Left colon (tissue), 2 donors: ENCODE data around the gene DTHD1. TPM values are rescaled to one million over a fixed set of nuclear protein-coding genes. Genes with fewer than 3 reads are reported as not detected.

Experiments
- ATAC-seq: fragments of 200-7000 bp; cut with Tn5 transposase; one replicate; pipeline ENCODE4 v1.9.1; 2020; ENCODE audit warnings: mild to moderate bottlenecking, moderate library complexity
- DNase-seq, 2 donors: peaks; one replicate each; pipeline ENCODE4 v3.0.0-alpha.2; 2020
- intact Hi-C, 2 donors: fragments of 100-400 bp; cut with DNase I in 1 of 2; cut with micrococcal nuclease in 1 of 2; formaldehyde crosslinking; loops; one replicate each; pipeline versions ENCODE4 v1.11.2 to v1.14.0; 2022; cut with DNase I, micrococcal nuclease
- total RNA-seq, 2 donors: library from RNA; stranded (reverse); fragmentation: NEBNext Ultra II Directional; extraction: Animal tissue kit (Norgen Biotek cat#: 25700); gene quantifications; one replicate each; pipeline ENCODE4 v1.2.1, GENCODE V29; 2021
- donor health status: DM: no; HTN: no; CAD: no.
- donor health status: DM: yes; HTN: yes; CAD: no.

Gene DTHD1
- total RNA-seq, 2 donors from 2014 or later: 0.11 to 0.18 TPM

GRCh38 chr4:36308150-36308549, 26.7 kb downstream of the DTHD1 start:
- DNase-seq: no peak
- no peak for ATAC-seq
- intact Hi-C loops: no loop called here

GRCh38 chr4:36310216-36310615, 28.8 kb downstream of the DTHD1 start:
- intact Hi-C loops: no loop called here
- no peak for ATAC-seq
- no peak for DNase-seq

- intact Hi-C loops: no loop called here
- ATAC-seq (no peak), DNase-seq (peak in 1 of 2 donors; percentile 36)
Observed at GRCh38 chr4:36310793-36311192, 29.4 kb downstream of the DTHD1 start.

- DNase-seq (no peak), ATAC-seq (no peak)
- intact Hi-C loops: no loop called here
Observed at GRCh38 chr4:36312511-36312910, 31.1 kb downstream of the DTHD1 start.

- ATAC-seq (no peak), DNase-seq (no peak)
- intact Hi-C loops: no loop called here
Observed at GRCh38 chr4:36313301-36313700, 31.9 kb downstream of the DTHD1 start.

GRCh38 chr4:36313703-36314102, 32.3 kb downstream of the DTHD1 start:
- intact Hi-C loops: no loop called here
- ATAC-seq (no peak), DNase-seq (no peak)

GRCh38 chr4:36316607-36317006, 35.2 kb downstream of the DTHD1 start:
- intact Hi-C loops: no loop called here
- no peak for ATAC-seq
- DNase-seq: no peak

GRCh38 chr4:36317721-36318120, 36.3 kb downstream of the DTHD1 start:
- intact Hi-C loops: no loop called here
- ATAC-seq (no peak), DNase-seq (no peak)

- intact Hi-C loops: no loop called here
- DNase-seq (no peak), ATAC-seq (no peak)
Observed at GRCh38 chr4:36320117-36320896, 38.9 kb downstream of the DTHD1 start.

- intact Hi-C loops: no loop called here
- DNase-seq: no peak
- no peak for ATAC-seq
Observed at GRCh38 chr4:36321176-36321575, 39.8 kb downstream of the DTHD1 start.

GRCh38 chr4:36322921-36323354, 41.5 kb downstream of the DTHD1 start:
- intact Hi-C loops: no loop called here
- no peak for ATAC-seq
- no peak for DNase-seq

- DNase-seq: no peak
- intact Hi-C loops: no loop called here
- no peak for ATAC-seq
Observed at GRCh38 chr4:36323816-36324419, 42.5 kb downstream of the DTHD1 start.

GRCh38 chr4:36324808-36325207, 43.4 kb downstream of the DTHD1 start:
- DNase-seq (no peak), ATAC-seq (no peak)
- intact Hi-C loops: no loop called here

- DNase-seq (no peak), ATAC-seq (no peak)
- intact Hi-C loops: no loop called here
Observed at GRCh38 chr4:36325499-36325898, 44.1 kb downstream of the DTHD1 start.

GRCh38 chr4:36325926-36326325, 44.5 kb downstream of the DTHD1 start:
- no peak for ATAC-seq
- no peak for DNase-seq
- intact Hi-C loops: no loop called here

GRCh38 chr4:36326476-36327029, 45.1 kb downstream of the DTHD1 start:
- intact Hi-C loops: no loop called here
- ATAC-seq (no peak), DNase-seq (no peak)

- no peak for ATAC-seq
- intact Hi-C loops: no loop called here
- no peak for DNase-seq
Observed at GRCh38 chr4:36327400-36327799, 46.0 kb downstream of the DTHD1 start.

- intact Hi-C loops: no loop called here
- ATAC-seq: no peak
- no peak for DNase-seq
Observed at GRCh38 chr4:36328130-36328529, 46.7 kb downstream of the DTHD1 start.

- ATAC-seq (no peak), DNase-seq (no peak)
- intact Hi-C loops: no loop called here
Observed at GRCh38 chr4:36329228-36329627, 47.8 kb downstream of the DTHD1 start.

GRCh38 chr4:36330796-36331195, 49.4 kb downstream of the DTHD1 start:
- intact Hi-C loops: no loop called here
- no peak for ATAC-seq
- DNase-seq: no peak
